Iris pigment epithelial cell (primary cell): ENCODE results near the gene MUC6.

Experiments
- DNase-seq: peaks from one replicate; pipeline ENCODE4 v3.0.0-alpha.2; 2011; ENCODE audit warnings: low read depth

Gene MUC6, protein sequence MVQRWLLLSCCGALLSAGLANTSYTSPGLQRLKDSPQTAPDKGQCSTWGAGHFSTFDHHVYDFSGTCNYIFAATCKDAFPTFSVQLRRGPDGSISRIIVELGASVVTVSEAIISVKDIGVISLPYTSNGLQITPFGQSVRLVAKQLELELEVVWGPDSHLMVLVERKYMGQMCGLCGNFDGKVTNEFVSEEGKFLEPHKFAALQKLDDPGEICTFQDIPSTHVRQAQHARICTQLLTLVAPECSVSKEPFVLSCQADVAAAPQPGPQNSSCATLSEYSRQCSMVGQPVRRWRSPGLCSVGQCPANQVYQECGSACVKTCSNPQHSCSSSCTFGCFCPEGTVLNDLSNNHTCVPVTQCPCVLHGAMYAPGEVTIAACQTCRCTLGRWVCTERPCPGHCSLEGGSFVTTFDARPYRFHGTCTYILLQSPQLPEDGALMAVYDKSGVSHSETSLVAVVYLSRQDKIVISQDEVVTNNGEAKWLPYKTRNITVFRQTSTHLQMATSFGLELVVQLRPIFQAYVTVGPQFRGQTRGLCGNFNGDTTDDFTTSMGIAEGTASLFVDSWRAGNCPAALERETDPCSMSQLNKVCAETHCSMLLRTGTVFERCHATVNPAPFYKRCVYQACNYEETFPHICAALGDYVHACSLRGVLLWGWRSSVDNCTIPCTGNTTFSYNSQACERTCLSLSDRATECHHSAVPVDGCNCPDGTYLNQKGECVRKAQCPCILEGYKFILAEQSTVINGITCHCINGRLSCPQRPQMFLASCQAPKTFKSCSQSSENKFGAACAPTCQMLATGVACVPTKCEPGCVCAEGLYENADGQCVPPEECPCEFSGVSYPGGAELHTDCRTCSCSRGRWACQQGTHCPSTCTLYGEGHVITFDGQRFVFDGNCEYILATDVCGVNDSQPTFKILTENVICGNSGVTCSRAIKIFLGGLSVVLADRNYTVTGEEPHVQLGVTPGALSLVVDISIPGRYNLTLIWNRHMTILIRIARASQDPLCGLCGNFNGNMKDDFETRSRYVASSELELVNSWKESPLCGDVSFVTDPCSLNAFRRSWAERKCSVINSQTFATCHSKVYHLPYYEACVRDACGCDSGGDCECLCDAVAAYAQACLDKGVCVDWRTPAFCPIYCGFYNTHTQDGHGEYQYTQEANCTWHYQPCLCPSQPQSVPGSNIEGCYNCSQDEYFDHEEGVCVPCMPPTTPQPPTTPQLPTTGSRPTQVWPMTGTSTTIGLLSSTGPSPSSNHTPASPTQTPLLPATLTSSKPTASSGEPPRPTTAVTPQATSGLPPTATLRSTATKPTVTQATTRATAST (N-terminal part only)

DNA sequence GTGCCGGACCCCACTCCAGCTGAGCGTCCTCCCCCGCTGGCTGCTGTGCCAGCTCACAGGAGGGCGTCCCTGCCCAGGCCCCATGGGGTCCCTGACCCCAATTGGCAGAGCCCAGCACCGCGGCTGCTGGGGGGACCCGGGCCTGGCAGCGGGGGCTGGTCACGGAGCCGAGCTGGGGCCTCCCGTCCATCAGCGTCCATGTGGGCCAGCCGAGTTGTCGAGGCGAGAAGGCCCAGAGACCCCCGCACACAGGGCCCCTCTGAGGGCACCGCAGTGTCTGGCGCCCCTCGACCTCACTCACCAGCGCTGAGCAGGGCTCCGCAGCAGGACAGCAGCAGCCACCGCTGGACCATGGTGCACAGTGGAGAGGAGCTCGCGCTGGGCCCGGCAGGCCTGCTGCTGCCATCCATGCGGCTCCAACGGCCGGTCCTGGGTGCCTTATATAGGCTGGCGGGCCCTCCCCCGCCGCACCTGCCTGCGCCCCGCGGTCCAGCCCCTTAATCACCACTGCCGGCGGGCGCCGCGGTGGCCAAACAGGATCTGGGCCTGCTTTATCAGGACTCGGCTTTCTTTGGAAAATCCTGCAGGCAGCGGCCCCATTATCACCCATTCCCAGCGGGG is at the start of gene MUC6:
Gene MUC6, minus strand, starts transcription at position 416 of the 621 bp plus-strand sequence. Its CDS starts 63 bp downstream, at position 353.
- DNase-seq = no peak

DNA sequence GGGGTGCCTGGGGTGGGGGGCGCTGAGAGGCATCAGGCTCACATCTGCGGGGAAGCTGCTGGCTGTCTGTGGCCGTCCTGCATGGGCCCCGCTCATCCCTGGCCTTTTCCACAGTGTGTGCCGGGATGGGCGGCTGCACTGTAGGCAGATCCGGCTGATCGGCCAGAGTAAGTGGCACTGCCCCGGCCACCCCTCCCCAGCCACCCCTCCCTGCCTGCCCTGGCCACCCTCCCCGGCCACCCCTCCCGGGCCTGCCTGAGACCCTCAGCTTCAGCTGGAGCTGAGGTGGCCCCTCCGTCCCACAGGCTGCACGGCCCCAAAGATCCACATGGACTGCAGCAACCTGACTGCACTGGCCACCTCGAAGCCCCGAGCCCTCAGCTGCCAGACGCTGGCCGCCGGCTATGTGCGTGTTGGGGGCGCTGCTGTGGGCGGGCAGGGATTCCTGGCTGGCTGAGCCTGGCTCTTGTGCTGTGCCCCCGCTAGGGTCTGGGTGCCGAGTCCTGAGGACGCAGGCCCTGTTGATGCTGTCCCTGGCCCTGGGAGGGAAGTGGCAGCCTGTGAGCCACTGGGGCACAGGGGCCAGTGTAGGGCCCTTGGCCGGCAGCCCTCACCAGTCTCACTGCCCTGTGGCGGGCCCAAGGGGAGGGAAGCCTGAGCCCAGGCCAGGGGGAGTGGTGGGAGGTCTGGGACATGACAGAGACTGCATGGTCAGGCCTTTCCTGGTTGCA is 49.1 kb upstream of the MUC6 start:
- no peak for DNase-seq

DNA sequence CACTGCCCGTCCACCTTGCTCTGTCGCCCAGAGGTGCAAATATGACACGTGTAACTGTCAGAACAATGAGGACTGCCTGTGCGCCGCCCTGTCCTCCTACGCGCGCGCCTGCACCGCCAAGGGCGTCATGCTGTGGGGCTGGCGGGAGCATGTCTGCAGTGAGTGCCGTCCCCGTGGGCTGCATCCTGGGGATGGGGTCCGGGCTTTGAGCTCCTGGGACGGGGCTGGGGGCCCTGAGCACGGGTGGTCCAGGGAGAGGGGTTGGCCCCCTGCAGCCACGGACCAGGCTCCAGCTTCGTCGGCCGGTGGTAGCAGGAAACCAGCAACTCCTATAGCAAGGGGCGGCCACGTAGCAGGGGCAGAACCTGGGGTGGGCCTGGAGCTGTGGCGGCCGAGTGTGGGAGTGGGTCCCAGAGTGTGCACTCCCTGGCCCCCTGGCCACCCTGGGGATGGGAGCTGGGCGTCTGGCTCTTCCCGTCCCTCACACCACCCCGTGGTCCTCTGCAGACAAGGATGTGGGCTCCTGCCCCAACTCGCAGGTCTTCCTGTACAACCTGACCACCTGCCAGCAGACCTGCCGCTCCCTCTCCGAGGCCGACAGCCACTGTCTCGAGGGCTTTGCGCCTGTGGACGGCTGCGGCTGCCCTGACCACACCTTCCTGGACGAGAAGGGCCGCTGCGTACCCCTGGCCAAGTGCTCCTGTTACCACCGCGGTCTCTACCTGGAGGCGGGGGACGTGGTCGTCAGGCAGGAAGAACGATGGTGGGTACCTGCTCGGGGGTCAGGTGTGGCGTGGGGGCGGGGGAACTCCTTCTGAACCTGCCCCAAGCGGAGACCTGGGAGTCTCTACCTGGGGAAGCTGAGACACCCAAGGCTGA is 48.3 kb upstream of the MUC6 start:
- DNase-seq = no peak

DNA sequence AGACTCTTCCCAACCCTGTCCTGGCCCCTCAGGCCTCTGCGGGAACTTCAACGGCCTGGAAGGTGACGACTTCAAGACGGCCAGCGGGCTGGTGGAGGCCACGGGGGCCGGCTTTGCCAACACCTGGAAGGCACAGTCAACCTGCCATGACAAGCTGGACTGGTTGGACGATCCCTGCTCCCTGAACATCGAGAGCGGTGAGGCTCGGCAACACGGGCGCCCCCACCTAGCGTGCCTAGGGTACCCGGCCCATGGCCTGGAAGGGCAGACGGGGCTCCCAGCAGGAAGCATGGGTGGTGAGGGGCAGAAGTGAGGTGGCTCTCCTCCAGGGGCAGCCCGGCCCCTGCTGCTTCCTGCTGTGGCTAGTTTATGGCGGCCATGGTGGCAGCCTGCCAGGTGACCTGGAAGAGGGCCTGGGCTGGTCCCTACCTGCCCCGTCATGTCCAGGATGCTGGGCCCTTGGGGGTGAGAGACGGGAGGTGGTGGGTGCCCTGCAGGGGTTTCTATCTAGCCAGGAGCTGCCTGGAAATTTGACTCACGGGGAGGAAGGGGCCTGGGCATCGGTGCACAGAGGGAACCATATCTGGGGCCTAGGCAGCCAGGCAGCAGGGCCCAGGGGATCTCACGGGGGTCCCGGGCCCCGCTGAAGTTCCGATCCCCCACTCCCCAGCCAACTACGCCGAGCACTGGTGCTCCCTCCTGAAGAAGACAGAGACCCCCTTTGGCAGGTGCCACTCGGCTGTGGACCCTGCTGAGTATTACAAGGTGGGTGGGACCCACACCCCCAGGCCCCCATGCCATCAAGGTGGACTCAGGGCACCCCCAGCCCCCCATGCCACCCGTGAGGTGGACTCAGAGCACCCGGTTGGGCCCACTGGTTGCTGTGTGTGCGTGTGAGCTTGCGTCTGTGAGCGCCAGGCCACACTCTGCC is 47.4 kb upstream of the MUC6 start:
- no peak for DNase-seq

DNA sequence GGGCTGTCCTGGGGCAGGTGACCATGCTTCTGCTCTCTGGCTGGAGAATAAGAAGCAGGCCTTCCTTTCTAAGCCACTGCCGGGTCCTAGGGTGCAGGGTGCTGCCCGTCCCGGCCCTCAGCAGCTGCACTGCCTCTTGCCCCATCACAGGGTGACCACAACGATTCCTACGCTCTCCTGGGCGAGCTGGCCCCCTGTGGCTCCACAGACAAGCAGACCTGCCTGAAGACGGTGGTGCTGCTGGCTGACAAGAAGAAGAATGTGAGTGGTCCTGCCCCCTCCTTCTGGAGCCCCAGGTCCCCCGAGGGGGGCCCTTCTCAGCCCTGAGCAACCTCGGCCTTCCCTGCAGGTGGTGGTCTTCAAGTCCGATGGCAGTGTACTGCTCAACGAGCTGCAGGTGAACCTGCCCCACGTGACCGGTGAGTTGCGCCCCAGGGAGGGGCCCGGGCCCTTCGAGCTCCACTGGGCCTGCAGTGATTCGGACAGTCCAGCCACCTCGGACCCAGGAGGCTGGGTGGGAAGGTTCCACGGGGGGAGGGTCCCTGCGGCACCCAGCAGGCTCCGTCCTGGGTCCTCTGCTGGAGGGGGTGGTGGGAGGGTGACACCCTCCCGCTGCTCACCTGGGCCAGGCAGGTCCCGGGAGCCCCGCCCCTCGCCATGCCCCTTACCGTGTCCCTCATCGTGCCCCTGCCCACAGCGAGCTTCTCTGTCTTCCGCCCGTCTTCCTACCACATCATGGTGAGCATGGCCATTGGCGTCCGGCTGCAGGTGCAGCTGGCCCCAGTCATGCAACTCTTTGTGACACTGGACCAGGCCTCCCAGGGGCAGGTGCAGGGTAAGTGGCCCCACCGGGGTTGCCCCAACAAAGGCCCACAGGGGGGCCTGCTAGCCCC is 46.5 kb upstream of the MUC6 start:
- no peak for DNase-seq

DNA sequence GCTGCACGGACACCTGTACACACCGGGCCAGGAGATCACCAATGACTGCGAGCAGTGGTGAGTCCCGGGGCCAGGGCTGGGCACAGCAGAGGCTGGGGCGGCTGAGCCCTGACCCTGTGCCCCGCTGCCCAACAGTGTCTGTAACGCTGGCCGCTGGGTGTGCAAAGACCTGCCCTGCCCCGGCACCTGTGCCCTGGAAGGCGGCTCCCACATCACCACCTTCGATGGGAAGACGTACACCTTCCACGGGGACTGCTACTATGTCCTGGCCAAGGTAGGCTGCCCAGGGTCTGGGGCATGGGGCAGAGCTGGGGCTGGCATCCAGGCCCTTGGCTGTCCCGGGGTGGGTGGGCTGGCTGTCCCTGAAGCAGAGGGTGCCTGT is 45.8 kb upstream of the MUC6 start:
- no peak for DNase-seq

DNA sequence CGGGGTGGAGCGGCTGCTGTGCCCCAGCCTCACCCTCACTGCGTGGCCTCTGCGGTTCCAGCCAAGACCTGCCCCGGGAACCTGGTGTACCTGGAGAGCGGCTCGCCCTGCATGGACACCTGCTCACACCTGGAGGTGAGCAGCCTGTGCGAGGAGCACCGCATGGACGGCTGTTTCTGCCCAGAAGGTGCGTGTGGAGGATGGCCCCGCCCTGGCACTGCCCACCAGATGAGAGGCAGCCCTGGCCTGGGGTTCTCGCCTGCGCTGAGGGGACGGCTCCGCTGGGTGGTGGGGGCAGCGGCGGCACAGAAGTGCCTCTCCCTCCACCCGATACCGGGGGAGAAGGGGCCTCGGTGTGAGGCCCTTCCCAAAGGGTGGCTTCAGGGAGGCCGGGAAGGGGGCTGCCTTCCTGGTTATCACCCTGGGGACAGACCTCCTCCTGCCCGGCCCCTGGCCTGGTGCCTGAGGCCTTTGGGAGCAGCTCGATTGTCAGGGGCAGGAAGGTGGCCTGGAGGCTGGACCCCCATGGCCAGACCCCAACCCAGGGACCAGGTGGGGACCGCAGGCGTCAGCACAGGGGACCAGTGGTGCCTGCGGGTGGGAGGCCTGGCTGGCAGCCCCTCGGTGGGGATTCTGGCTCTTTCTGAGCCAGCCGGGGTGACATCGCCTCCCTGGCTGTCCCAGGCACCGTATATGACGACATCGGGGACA is 45.2 kb upstream of the MUC6 start:
- no peak for DNase-seq

DNA sequence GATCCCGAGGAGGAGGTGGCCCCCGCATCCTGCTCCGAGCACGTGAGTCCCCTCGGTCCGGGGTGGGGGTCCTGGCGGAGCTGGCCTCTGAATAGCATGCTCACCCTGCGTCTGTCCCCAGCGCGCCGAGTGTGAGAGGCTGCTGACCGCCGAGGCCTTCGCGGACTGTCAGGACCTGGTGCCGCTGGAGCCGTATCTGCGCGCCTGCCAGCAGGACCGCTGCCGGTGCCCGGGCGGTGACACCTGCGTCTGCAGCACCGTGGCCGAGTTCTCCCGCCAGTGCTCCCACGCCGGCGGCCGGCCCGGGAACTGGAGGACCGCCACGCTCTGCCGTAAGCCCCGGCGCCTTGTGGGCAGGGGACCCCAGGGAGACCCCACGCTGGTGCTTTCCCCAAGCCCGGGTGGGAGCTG is 41.7 kb upstream of the MUC6 start:
- DNase-seq = no peak

DNA sequence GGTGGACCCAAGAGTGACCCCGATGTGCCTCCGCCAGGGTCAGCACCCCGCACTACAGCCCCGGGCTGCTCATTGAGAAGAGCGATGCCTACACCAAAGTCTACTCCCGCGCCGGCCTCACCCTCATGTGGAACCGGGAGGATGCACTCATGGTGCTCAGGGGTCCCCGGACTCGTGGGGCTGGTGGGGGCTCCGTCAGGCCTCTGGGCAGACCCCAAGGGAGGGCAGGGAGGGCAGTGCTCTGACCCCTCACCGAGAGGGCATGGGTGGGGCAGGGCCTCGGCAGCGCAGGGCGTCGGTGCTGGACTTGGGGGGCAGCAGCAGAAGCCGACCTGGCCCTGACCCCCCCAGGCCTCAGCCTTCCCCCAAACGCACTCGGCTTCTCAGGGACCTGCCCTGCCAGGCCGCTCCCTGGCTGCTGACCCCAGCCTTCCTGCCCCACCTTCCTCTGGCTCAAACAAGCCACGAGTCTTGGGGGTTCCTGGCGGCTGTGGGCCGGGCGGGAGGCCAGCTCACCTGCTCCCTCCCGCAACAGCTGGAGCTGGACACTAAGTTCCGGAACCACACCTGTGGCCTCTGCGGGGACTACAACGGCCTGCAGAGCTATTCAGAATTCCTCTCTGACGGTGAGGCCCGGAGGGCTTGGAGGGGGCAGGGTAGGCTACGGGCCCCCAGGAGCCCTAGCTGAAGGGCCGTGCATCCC is 41.0 kb upstream of the MUC6 start:
- DNase-seq = no peak

DNA sequence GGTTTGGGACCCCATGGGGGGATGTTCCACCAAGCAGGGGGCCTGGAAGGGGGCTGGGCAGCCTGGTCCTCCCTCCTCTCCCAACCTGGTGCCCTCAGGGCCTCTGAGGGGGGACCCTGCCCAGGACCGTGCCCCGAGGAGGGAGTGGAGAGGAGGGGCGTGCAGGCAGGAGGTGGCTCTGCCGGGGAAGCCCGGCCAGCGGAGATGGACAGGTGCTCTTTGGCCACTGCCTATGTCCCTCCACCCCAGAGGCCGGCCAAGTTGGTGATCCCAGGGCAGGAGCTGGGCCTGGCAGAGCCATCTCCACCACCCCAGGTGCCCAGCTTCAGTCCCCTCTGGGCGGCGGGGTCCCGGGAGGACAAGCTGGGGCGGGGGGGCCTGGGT is 40.5 kb upstream of the MUC6 start:
- DNase-seq = no peak

DNA sequence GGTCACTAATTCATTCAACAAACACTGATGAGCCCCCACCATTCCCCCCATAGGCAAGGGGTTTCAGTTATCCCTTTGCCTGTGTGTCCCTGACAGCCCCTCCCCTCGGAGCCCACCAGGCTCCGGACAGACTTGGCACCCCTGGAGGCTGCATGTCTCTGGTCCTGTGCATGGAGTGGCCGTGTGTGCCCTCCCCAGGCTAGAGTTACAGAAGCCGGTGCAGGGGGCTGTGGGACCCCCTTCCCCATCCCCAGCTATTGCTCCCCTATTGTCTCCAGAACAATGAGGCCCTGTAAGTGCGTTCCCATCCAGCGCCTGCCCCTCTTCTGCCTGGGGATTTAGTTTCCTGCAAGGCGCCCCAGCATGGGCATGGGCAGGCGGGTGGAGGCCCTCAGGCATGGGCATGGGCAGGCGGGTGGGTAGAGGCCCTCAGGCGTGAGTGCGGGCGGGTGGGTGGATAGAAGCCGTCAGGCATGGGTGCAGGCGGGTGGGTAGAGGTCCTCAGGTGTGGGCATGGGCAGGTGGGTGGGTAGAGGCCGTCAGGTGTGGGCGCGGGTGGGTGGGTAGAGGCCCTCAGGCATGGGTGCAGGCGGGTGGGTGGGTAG is 39.6 kb upstream of the MUC6 start:
- DNase-seq = no peak

DNA sequence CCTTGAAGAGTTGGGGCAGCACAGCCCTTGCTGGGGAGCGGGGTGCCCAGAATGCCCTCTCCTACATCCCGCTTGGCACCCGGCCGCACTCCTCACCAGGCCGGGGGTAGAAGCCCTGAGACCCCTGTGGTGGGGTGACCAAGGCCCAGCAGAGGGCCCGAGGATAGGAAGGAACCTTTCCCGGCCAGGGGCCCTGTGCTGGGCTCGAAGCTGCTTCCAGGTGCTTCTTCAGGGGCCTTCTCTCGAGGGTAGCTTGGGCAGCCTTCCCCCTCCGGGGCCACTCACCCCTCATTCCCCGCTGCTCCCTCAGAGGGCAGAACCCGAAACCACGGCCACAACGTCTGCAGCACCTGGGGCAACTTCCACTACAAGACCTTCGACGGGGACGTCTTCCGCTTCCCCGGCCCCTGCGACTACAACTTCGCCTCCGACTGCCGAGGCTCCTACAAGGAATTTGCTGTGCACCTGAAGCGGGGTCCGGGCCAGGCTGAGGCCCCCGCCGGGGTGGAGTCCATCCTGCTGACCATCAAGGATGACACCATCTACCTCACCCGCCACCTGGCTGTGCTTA is 38.9 kb upstream of the MUC6 start:
- no peak for DNase-seq

DNA sequence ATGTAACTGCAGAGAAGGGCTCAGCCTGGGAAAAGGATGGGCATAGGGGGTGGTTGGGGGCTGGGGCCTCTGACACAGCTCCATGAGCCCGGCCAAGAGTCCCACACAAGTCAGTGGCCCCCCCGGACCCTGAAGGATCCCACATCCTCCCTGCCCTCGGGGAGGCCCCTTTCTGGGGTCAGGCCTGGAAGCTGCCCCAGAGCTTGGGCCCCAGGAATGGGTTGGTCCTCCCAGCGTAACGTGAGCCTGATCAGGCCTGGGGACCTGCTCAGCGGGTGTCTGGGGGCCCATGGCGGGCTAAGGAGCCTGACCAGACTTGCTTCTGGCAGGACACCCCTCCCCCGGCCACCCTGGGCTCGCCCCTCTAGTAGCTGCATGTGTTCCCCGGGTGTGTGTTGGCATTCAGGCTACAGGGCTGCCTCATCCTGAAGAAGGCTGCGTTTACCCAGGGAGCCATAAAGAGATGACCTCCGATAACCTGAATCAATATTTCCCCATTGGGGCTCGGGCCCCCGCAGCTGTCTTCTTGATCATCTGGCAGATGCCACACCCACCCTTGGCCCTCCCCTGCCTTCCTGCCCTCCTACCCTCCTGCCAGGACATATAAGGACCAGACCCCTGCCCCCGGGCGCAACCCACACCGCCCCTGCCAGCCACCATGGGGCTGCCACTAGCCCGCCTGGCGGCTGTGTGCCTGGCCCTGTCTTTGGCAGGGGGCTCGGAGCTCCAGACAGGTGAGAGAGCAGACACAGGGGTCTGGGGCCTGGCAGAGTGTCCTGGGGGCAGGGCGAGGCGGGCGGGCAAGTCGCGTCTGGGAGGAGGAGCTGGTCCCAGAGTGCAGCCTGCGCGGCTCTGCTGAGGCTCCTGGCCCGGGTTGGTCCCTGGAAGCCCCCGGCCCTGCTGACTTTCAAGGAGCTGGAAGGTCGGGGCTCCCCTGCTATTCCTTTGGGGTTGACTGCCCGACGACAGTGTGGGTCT is 38.0 kb upstream of the MUC6 start, which contains the start of gene MUC2:
Gene MUC2, plus strand, starts transcription at position 631 of the 978 bp plus-strand sequence.
- DNase-seq = no peak

DNA sequence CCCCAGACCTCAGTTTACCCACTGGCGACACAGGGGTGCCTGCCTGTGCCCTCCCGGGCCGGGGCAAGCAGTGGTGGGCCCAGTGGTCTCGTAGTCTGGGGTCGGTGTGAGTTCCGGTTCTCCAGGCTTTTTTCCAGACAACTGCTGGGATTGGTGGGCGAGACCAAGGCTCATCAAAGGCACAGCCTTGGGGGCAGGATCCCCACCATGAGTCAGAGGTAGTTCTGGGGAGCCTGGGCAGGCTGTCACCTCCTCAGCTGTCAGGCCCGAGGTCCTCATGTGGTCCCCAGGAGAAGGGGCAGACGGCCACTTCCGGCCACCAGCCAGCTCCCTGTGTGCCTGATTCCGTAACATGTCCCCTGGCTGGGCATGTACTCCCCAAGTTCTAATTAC is 37.3 kb upstream of the MUC6 start:
- DNase-seq = no peak
